ENCODE results near the gene HPS4.

DNA sequence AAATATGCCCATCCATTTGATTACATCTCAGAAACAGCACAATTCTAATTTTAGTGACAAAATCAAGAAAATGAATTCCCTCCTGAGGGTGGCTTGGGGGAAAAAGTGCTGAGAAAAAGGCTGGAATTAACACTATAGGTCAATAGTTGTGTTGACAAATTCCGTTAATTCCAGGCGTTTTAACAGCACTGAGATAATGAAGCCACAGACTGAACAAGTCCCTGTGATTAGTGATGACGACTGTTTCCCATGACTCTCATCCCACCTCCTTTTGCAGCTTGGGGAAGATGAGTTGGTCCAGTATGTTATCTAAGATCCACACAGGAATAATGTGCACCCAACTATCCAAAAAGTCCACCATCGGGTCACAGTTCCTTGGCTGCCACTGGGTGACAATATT, 12.9 kb upstream of the HPS4 start:
- TF ChIP-seq CTCF (IDR thresholded peaks at IDR 0.05), result no peak
- no peak for TF ChIP-seq POLR2A (IDR thresholded peaks at IDR 0.05)
